IPS DF 4.7 (cell line): ENCODE measurements around the gene C11orf87.

Experiments used
- DNase-seq: peaks from one replicate; pipeline ENCODE4 v3.0.0-alpha.2; 2013; ENCODE audit warnings: low spot score; ENCODE audit errors: extremely low read depth

C11orf87 gene

GRCh38 chr11:109439684-109440083 is 17.7 kb downstream of the C11orf87 start:
- no peak for DNase-seq

GRCh38 chr11:109443052-109443451 is 21.1 kb downstream of the C11orf87 start:
- no peak for DNase-seq

GRCh38 chr11:109454857-109455256 is 32.9 kb downstream of the C11orf87 start:
- no peak for DNase-seq
